MCF 10A (cell line): Measurements from ENCODE around the gene RPAP2. TPM values are rescaled to one million over a fixed set of nuclear protein-coding genes. Genes with fewer than 3 reads are reported as not detected.

Experiments used
- BruUV-seq: library from RNA; stranded (reverse); fragments of 400-500 nt; replicated peaks from 2 replicates; lab custom pipeline; 2021; lab: Mats Ljungman, UMichigan
- CTCF ChIA-PET: fragments of 300-600 bp; sonication (Branson Sonifier 250); formaldehyde crosslinking; extraction: SDS; loops from one replicate; lab custom pipeline; 2021; ENCODE audit warnings: antibody characterized with exemption, inconsistent platforms; lab: Yijun Ruan, JAX
- POLR2A ChIA-PET: fragments of 300-600, 350-650 bp; sonication (Branson Sonifier 250); formaldehyde crosslinking; extraction: SDS; loops from one replicate; lab custom pipeline; 2020; ENCODE audit warnings: antibody characterized with exemption, inconsistent platforms; lab: Yijun Ruan, JAX
- DNase-seq: peaks from one replicate; pipeline ENCODE4 v3.0.0-alpha.2; 2018; ENCODE audit not compliant: unreplicated experiment
- H3K27ac Mint-ChIP-seq: one replicate; pipeline ENCODE4 v1.8.0; 2022; ENCODE audit warnings: mild to moderate bottlenecking, low read depth, mixed read lengths; ENCODE audit not compliant: unreplicated experiment
- H3K27me3 Mint-ChIP-seq: one replicate; pipeline ENCODE4 v1.8.0; 2022; ENCODE audit warnings: mixed read lengths; ENCODE audit not compliant: insufficient read depth, unreplicated experiment
- H3K36me3 Mint-ChIP-seq: one replicate; pipeline ENCODE4 v1.8.0; 2022; ENCODE audit warnings: mild to moderate bottlenecking, moderate library complexity, mixed read lengths; ENCODE audit not compliant: insufficient read depth, unreplicated experiment
- H3K4me1 Mint-ChIP-seq: one replicate; pipeline ENCODE4 v1.8.0; 2022; ENCODE audit warnings: mixed read lengths; ENCODE audit not compliant: insufficient read depth, unreplicated experiment
- H3K4me3 Mint-ChIP-seq: one replicate; pipeline ENCODE4 v1.8.0; 2022; ENCODE audit warnings: mild to moderate bottlenecking, moderate library complexity, mixed read lengths; ENCODE audit not compliant: unreplicated experiment
- H3K9me3 Mint-ChIP-seq: one replicate; pipeline ENCODE4 v1.8.0; 2022; ENCODE audit warnings: mixed read lengths; ENCODE audit not compliant: unreplicated experiment
- CTCF ChIP-seq: fragments of 200-600 bp; IDR thresholded peaks from one replicate; pipeline ENCODE4 v1.8.0; 2022; ENCODE audit warnings: antibody characterized with exemption, mild to moderate bottlenecking; ENCODE audit not compliant: unreplicated experiment
- intact Hi-C: fragments of 100-400 bp; cut with micrococcal nuclease; formaldehyde crosslinking; loops from 2 replicates; pipeline ENCODE4 v1.14.1; 2022
- total RNA-seq: library from RNA; stranded (reverse); gene quantifications from 2 replicates; pipeline ENCODE4 v1.2.3, GENCODE V29; 2022

RPAP2 gene
- total RNA-seq, 1 experiment from 2014 or later, result 26.2 TPM

DNA sequence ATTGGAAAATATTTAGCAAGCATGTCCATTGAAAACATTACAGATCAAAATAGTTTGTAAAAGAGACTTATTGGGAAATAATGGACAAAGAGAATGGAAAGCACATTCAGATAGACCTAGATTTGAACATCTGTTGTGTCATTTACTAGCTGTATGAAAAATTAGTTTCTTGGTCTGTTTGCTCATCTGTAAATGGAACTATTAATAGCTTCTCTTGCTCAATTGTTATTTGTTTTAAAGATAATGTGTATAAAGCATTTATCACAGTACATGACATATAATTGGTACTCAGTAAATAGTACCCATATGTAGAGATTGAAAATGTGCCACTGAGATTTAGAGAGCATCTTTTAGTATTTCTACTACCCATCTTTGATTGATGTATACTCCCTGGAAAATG, 25.9 kb downstream of the RPAP2 start:
- BruUV-seq, result no TSS peak
- DNase-seq, result no peak
- no peak for TF ChIP-seq CTCF
- ChIA-PET CTCF (no interaction called here), POLR2A (no interaction called here)
- Mint-ChIP-seq H3K9me3 (peaks cover 11% of the 10 kb centered on the region), H3K4me3 (no peak overlapping the region), H3K4me1 (no peaks in the 10 kb centered on the region), H3K27me3 (no peaks in the 10 kb centered on the region), H3K27ac (no peak overlapping the region), H3K36me3 (peaks cover 59% of the 10 kb centered on the region)
- intact Hi-C loops, result no loop called here

GRCh38 chr1:92326681-92327080, 27.8 kb downstream of the RPAP2 start:
- intact Hi-C loops, result no loop called here
- Mint-ChIP-seq H3K4me3 (no peak overlapping the region), H3K27ac (no peak overlapping the region), H3K4me1 (peaks cover 7% of the 10 kb centered on the region), H3K27me3 (no peaks in the 10 kb centered on the region), H3K36me3 (peaks cover 66% of the 10 kb centered on the region), H3K9me3 (peaks cover 11% of the 10 kb centered on the region)
- DNase-seq, result peak; percentile 74
- CTCF ChIA-PET, result interaction anchor here (3.7 kb wide), 1 partner anchor 17 kb away, joined by 14 read pairs; no protein-coding TSS in a partner anchor
- no peak for TF ChIP-seq CTCF
- POLR2A ChIA-PET, result no interaction called here
- BruUV-seq, result no TSS peak

DNA sequence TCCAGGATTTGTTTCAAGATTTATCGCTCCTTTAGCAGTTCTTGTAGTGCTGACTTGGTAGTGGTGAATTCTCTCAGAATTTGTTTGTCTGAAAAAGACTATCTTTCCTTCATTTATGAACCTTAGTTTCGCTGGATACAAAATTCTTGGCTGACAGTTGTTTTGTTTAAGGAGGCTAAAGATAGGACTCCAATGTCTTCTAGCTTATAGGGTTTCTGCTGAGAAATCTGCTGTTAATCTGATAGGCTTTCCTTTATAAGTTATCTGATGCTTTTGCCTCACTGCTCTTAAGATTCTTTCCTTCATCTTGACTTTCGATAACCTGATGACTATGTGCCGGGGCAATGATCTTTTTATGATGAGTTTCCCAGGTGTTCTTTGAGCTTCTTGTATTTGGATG, 28.9 kb downstream of the RPAP2 start:
- Mint-ChIP-seq H3K4me1 (peaks cover 13% of the 10 kb centered on the region), H3K27ac (no peak overlapping the region), H3K27me3 (no peaks in the 10 kb centered on the region), H3K4me3 (no peak overlapping the region), H3K36me3 (peaks cover 56% of the 10 kb centered on the region), H3K9me3 (peaks cover 11% of the 10 kb centered on the region)
- POLR2A ChIA-PET, result interaction anchor here (0.7 to 1.0 kb wide), 2 partner anchors 10 to 18 kb away, joined by 3 read pairs; no protein-coding TSS in a partner anchor
- intact Hi-C loops, result no loop called here
- TF ChIP-seq CTCF, result no peak
- CTCF ChIA-PET, result interaction anchor here (3.7 kb wide), 1 partner anchor 18 kb away, joined by 14 read pairs; no protein-coding TSS in a partner anchor
- no TSS peak for BruUV-seq
- no peak for DNase-seq

- ChIA-PET CTCF (interaction anchor here (0.5 to 3.7 kb wide), 2 partner anchors 20 to 333 kb away, joined by 4 to 14 read pairs; no protein-coding TSS in a partner anchor), POLR2A (interaction anchor here (0.6 to 0.7 kb wide), 2 partner anchors 98 to 295 kb away, joined by 3 to 4 read pairs; no protein-coding TSS in a partner anchor)
- no peaks in the 10 kb centered on the region for H3K27me3 Mint-ChIP-seq
- peak; percentile 92 for DNase-seq
- intact Hi-C loops, result no loop called here
- peaks cover 55% of the 10 kb centered on the region for H3K36me3 Mint-ChIP-seq
- H3K27ac Mint-ChIP-seq, result no peak overlapping the region
- H3K4me1 Mint-ChIP-seq, result peaks cover 13% of the 10 kb centered on the region
- no TSS peak for BruUV-seq
- H3K4me3 Mint-ChIP-seq, result no peak overlapping the region
- no peak for TF ChIP-seq CTCF
- peaks cover 11% of the 10 kb centered on the region for H3K9me3 Mint-ChIP-seq
Observed at GRCh38 chr1:92329347-92330129, 30.7 kb downstream of the RPAP2 start.
